K562 (cell line): ENCODE measurements around the gene MYH9. TPM values are rescaled to one million over a fixed set of nuclear protein-coding genes. Genes with fewer than 3 reads are reported as not detected.

Experiments
- ATAC-seq: fragments of 200-7000 bp; cut with Tn5 transposase; 3 replicates; pipeline ENCODE4 v1.9.1; 2020; ENCODE audit warnings: moderate library complexity
- BruUV-seq: library from RNA; stranded (reverse); fragments of 400-500 nt; replicated peaks from 2 replicates; lab custom pipeline; 2021; lab: Mats Ljungman, UMichigan
- CTCF ChIA-PET: fragments of 300-600 bp; formaldehyde crosslinking; extraction: SDS; loops from one replicate; lab custom pipeline; 2021; ENCODE audit warnings: low intra/inter-chr PET ratio; lab: Yijun Ruan, JAX
- POLR2A ChIA-PET: fragments of 300-600, 350-650 bp; sonication (Branson Sonifier 250); formaldehyde crosslinking; extraction: SDS; loops from one replicate; lab custom pipeline; 2021; ENCODE audit warnings: antibody characterized with exemption, inconsistent platforms; lab: Yijun Ruan, JAX
- DNase-seq, 4 experiments: peaks; one replicate each; pipeline versions ENCODE4 v3.0.0 to v3.0.0-alpha.2; 2011 to 2018; ENCODE audit warnings: low spot score in 3 of 4, mixed read lengths in 3 of 4; ENCODE audit errors: extremely low read depth in 1 of 4
- FAIRE-seq: peaks from 2 replicates; lab custom pipeline; 2011; peaks lifted over from hg19 to GRCh38; lab: Jason Lieb, UNC
- H2AFZ ChIP-seq: 2 replicates; pipeline ENCODE4 v1.6.0; 2011; ENCODE audit warnings: low read depth, low read length, control low read depth, inconsistent platforms
- H3K27ac ChIP-seq: fragments of 200-600 bp; 3 replicates; pipeline ENCODE4 v1.8.0; 2011; ENCODE audit warnings: low read depth, mild to moderate bottlenecking, control low read depth, inconsistent platforms, low read length, moderate library complexity, mixed read lengths; ENCODE audit errors: extremely low read depth
- H3K27me3 ChIP-seq, 2 experiments: fragments of 300-600 bp in 1 of 2; 2 replicates in 1 of 2; 3 replicates in 1 of 2; pipeline versions ENCODE4 v1.6.0 to v1.8.0; 2011; ENCODE audit warnings: inconsistent platforms in 2 of 2, low read length in 2 of 2, mild to moderate bottlenecking in 1 of 2, mixed read lengths in 1 of 2, moderate library complexity in 1 of 2; ENCODE audit not compliant: control insufficient read depth in 2 of 2, insufficient read depth in 2 of 2
- H3K36me3 ChIP-seq: fragments of 300-600 bp; 3 replicates; pipeline ENCODE4 v1.8.0; 2011; ENCODE audit warnings: mild to moderate bottlenecking, low read length, inconsistent platforms; ENCODE audit not compliant: control insufficient read depth, insufficient read depth
- H3K4me1 ChIP-seq, 2 experiments: fragments of 200-600 bp in 1 of 2; replicated peaks in 1 of 2; 2 replicates in 1 of 2; 3 replicates in 1 of 2; pipeline versions ENCODE4 v1.5.1 to v1.8.0; 2011; ENCODE audit warnings: inconsistent platforms in 2 of 2, low read length in 2 of 2, mild to moderate bottlenecking in 1 of 2, mixed read lengths in 1 of 2, moderate library complexity in 1 of 2; ENCODE audit not compliant: control insufficient read depth in 2 of 2, insufficient read depth in 2 of 2
- H3K4me2 ChIP-seq: 2 replicates; pipeline ENCODE4 v1.6.1; 2011; ENCODE audit warnings: low read length, control low read depth, inconsistent platforms, mixed read lengths; ENCODE audit not compliant: insufficient read depth
- H3K4me3 ChIP-seq: fragments of 200-600 bp; sonication (generic), shearing (Covaris generic); 2 replicates; pipeline ENCODE4 v1.5.1; 2016; ENCODE audit warnings: control low read depth, inconsistent platforms
- H3K79me2 ChIP-seq: fragments of 200-600 bp; 3 replicates; pipeline ENCODE4 v1.8.0; 2011; ENCODE audit warnings: low read length, inconsistent platforms; ENCODE audit not compliant: control insufficient read depth, insufficient read depth
- H3K9ac ChIP-seq, 2 experiments: 2 replicates each; pipeline versions ENCODE4 v1.6.0 to v1.6.1; 2011; ENCODE audit warnings: low read depth in 2 of 2, low read length in 2 of 2, control low read depth in 1 of 2, inconsistent platforms in 1 of 2, mild to moderate bottlenecking in 1 of 2, mixed read lengths in 1 of 2; ENCODE audit not compliant: insufficient read depth in 1 of 2
- H3K9me1 ChIP-seq: one replicate; pipeline ENCODE4 v1.6.0; 2011; ENCODE audit warnings: inconsistent platforms, mild to moderate bottlenecking, low read length, moderate library complexity; ENCODE audit not compliant: control insufficient read depth, insufficient read depth
- H3K9me3 ChIP-seq: replicated peaks from 2 replicates; pipeline ENCODE4 v1.5.1; 2011; ENCODE audit warnings: low read depth, low read length, inconsistent platforms; ENCODE audit not compliant: control insufficient read depth, insufficient read depth
- H4K20me1 ChIP-seq: replicated peaks from 2 replicates; pipeline ENCODE4 v1.6.1; 2011; ENCODE audit warnings: low read length, inconsistent platforms, mixed read lengths; ENCODE audit not compliant: control insufficient read depth, insufficient read depth
- CBFA2T3 ChIP-seq: fragments of 450-650 bp; IDR thresholded peaks from 2 replicates; pipeline ENCODE4 v1.6.1; 2017
- HMG20A ChIP-seq: fragments of 450-650 bp; formaldehyde crosslinking; conservative IDR thresholded peaks from 2 replicates; pipeline ENCODE4 v1.4.0; 2020; ENCODE audit warnings: mild to moderate bottlenecking, mixed read lengths
- KAT2B ChIP-seq: IDR thresholded peaks from one replicate; pipeline ENCODE4 v1.6.1; 2012; ENCODE audit warnings: low read depth, mild to moderate bottlenecking, control low read depth, inconsistent platforms, low read length, moderate library complexity
- NUFIP1 ChIP-seq: fragments of 450-650 bp; IDR thresholded peaks from 2 replicates; pipeline ENCODE4 v1.6.1; 2018; ENCODE audit not compliant: partially characterized antibody
- PHB2 ChIP-seq: fragments of 450-650 bp; IDR thresholded peaks from 2 replicates; pipeline ENCODE4 v1.6.1; 2017; ENCODE audit warnings: low read depth
- RHOXF2B ChIP-seq: fragments of 250-450 bp; sonication (Bioruptor Pico); conservative IDR thresholded peaks from 2 replicates; pipeline ENCODE4 v1.5.1; 2021
- STAT6 ChIP-seq: sonication (generic); formaldehyde crosslinking; IDR thresholded peaks from 2 replicates; pipeline ENCODE4 v1.8.1; 2023; ENCODE audit warnings: mild to moderate bottlenecking, missing genetic modification reagents
- ZNF282 ChIP-seq: sonication (generic); formaldehyde crosslinking; IDR thresholded peaks from 2 replicates; pipeline ENCODE4 v1.8.1; 2023; ENCODE audit warnings: missing genetic modification reagents
- ZNF717 ChIP-seq: fragments of 250-450 bp; sonication (Bioruptor Pico); IDR thresholded peaks from 2 replicates; pipeline ENCODE4 v1.5.0; 2021
- ZSCAN29 ChIP-seq: fragments of 450-650 bp; IDR thresholded peaks from 2 replicates; pipeline ENCODE4 v1.6.1; 2017
- WGBS: fragments of 100-300 bp; shearing (Covaris generic); methylation state at CpG from one replicate; pipeline ENCODE4 v1.1.6; 2016; ENCODE audit warnings: low coverage, mixed read lengths; ENCODE audit not compliant: insufficient coverage; ENCODE audit errors: missing lambda C conversion rate; 5-methylcytosine and 5-hydroxymethylcytosine counted together
- in situ Hi-C: fragments of 300-500 bp; cut with MboI; formaldehyde crosslinking; loops from 4 replicates; pipeline ENCODE4 v1.15.0; 2018; ENCODE audit warnings: inconsistent platforms, mixed read lengths
- intact Hi-C: fragments of 100-400 bp; cut with micrococcal nuclease; formaldehyde crosslinking; loops from 2 replicates; pipeline ENCODE4 v1.14.2; 2022
- polyA plus RNA-seq, 8 experiments: library from polyadenylated mRNA; depleted of rRNA in 4 of 8; stranded (reverse) in 5 of 8; unstranded in 3 of 8; fragments of >200 nt; fragmentation: Nextera tagmentation in 2 of 8; fragmentation: Illumina TruSeq in 1 of 8; extraction: Ambion mirVana in 2 of 8; extraction: Trizol in 1 of 8; gene quantifications; 2 replicates each; pipeline versions ENCODE4 v1.2.1 to v1.2.3, GENCODE V29; 2011 to 2014; ENCODE audit warnings: inconsistent platforms in 1 of 8, missing spikeins in 1 of 8
- total RNA-seq, 7 experiments: library from RNA; depleted of rRNA in 6 of 7; stranded (reverse); fragments of >200 nt in 6 of 7; fragmentation: Illumina TruSeq in 2 of 7; extraction: Trizol in 2 of 7; gene quantifications; 2 replicates each; pipeline versions ENCODE4 v1.2.1 to v1.2.3, GENCODE V29; 2011 to 2021; ENCODE audit warnings: low replicate concordance in 1 of 7
- TF ChIP-seq, protein P1 (sequence below): fragments of 250-450 bp; sonication (Bioruptor Pico); IDR thresholded peaks from 2 replicates; pipeline ENCODE4 v1.5.0; 2020; ENCODE audit warnings: mild to moderate bottlenecking, borderline replicate concordance
- TF ChIP-seq, protein P2 (sequence below): fragments of 450-650 bp; formaldehyde crosslinking; IDR thresholded peaks from 2 replicates; pipeline ENCODE4 v1.4.0; 2022; ENCODE audit warnings: missing genetic modification characterization
- TF ChIP-seq, protein P3 (sequence below): IDR thresholded peaks from 2 replicates; pipeline ENCODE4 v1.6.1; 2011; ENCODE audit warnings: borderline replicate concordance, low read depth, mild to moderate bottlenecking, moderate library complexity, low read length; ENCODE audit not compliant: insufficient read depth, poor library complexity, severe bottlenecking

MYH9 gene
- total and polyA plus RNA-seq, 9 of the 15 experiments (the other 6 are each of a cell fraction or from before 2014, with no cell fraction given) = 0.71 to 111 (median 24.6) TPM

DNA sequence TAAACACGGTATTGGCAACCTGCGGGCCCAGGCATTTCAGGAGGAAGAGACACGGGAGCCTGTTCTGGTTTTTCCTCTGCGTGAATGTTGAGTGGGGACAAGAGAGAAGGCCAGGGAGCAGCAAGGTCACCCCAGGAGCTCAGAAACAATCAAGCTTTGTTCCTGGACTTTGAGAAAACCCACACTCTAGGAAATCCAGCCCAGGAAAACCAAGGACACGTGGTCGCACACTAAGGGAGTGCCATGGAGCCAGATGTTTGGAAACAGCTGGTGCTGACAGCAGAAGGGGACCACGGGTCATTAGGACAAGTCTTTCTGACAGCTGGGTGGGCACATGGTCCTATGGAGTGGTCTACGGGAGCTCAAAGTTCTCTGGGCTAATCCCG is 44.1 kb downstream of the MYH9 start (continued):
- TF ChIP-seq, protein P1, sequence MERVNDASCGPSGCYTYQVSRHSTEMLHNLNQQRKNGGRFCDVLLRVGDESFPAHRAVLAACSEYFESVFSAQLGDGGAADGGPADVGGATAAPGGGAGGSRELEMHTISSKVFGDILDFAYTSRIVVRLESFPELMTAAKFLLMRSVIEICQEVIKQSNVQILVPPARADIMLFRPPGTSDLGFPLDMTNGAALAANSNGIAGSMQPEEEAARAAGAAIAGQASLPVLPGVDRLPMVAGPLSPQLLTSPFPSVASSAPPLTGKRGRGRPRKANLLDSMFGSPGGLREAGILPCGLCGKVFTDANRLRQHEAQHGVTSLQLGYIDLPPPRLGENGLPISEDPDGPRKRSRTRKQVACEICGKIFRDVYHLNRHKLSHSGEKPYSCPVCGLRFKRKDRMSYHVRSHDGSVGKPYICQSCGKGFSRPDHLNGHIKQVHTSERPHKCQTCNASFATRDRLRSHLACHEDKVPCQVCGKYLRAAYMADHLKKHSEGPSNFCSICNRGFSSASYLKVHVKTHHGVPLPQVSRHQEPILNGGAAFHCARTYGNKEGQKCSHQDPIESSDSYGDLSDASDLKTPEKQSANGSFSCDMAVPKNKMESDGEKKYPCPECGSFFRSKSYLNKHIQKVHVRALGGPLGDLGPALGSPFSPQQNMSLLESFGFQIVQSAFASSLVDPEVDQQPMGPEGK (CRISPR knock-in tag) = no peak

DNA sequence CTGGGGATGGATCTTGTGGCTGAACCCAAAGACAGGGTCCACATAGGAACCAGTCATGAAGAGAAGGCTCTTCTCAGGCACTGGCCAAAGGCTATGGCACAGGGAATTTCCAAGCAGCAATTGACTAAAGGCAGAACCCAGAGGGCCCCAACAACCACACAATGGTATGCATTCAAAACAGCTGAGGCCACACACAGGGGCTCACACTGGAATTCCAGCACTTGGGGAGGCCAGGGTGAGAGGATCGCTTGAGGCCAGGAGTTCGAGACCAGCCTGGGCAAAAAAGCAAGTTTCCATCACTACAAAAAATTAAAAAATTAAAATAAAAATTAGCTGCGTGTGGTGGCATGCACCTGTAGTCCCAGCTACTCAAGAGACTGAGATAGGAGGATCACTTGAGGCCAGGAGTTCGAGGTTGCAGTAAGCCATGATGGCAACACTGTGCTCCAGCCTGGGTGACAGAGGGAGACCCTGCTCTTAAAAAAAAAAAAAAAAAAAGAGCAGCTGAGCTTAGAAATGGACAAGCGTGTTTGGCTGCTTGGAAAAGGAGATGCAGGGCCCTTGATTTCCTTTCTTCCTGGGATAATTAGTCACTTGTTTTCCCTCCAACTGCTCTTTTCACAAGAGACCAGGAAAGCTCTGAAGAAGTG is 44.6 kb downstream of the MYH9 start:
- ChIA-PET CTCF (no interaction called here), POLR2A (interaction anchor here (0.5 to 0.9 kb wide), 3 partner anchors 9 to 678 kb away, joined by 3 to 4 read pairs (median 3); no protein-coding TSS in a partner anchor)
- no peak overlapping the region for H3K4me3 ChIP-seq
- no peaks in the 10 kb centered on the region for H3K9me3 ChIP-seq
- peaks cover 6% of the 10 kb centered on the region; the same call in 2 of the 3 replicates for H3K79me2 ChIP-seq
- DNase-seq (no peak), FAIRE-seq (no peak), ATAC-seq (no peak)
- no peaks in the 10 kb centered on the region for H3K9me1 ChIP-seq
- 97% methylated on average over 4 of the region's 5 CpGs for WGBS
- no peak overlapping the region for H3K9ac ChIP-seq
- intact Hi-C loops = no loop called here
- peaks cover 63% of the 10 kb centered on the region for H3K36me3 ChIP-seq
- no TSS peak for BruUV-seq
- no peak overlapping the region for H2AFZ ChIP-seq
- H3K27me3 ChIP-seq = no peaks in the 10 kb centered on the region
- no peak overlapping the region for H3K4me2 ChIP-seq
- in situ Hi-C loops = no loop called here
- no peak overlapping the region for H3K27ac ChIP-seq
- peaks cover 0 to 5% of the 10 kb centered on the region in 2 experiments; a peak in 2 of 5 replicates for H3K4me1 ChIP-seq
- H4K20me1 ChIP-seq = no peaks in the 10 kb centered on the region
- TF ChIP-seq ZNF282 (no peak), KAT2B (no peak), STAT6 (no peak), ZNF717 (CRISPR knock-in tag) (no peak), PHB2 (no peak), NUFIP1 (no peak), HMG20A (CRISPR knock-in tag) (no peak), RHOXF2B (CRISPR knock-in tag) (no peak), CBFA2T3 (no peak), ZSCAN29 (no peak)
- TF ChIP-seq, protein P2, sequence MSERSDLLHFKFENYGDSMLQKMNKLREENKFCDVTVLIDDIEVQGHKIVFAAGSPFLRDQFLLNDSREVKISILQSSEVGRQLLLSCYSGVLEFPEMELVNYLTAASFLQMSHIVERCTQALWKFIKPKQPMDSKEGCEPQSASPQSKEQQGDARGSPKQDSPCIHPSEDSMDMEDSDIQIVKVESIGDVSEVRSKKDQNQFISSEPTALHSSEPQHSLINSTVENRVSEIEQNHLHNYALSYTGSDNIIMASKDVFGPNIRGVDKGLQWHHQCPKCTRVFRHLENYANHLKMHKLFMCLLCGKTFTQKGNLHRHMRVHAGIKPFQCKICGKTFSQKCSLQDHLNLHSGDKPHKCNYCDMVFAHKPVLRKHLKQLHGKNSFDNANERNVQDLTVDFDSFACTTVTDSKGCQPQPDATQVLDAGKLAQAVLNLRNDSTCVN (CRISPR knock-in tag) = no peak
- TF ChIP-seq, protein P3, sequence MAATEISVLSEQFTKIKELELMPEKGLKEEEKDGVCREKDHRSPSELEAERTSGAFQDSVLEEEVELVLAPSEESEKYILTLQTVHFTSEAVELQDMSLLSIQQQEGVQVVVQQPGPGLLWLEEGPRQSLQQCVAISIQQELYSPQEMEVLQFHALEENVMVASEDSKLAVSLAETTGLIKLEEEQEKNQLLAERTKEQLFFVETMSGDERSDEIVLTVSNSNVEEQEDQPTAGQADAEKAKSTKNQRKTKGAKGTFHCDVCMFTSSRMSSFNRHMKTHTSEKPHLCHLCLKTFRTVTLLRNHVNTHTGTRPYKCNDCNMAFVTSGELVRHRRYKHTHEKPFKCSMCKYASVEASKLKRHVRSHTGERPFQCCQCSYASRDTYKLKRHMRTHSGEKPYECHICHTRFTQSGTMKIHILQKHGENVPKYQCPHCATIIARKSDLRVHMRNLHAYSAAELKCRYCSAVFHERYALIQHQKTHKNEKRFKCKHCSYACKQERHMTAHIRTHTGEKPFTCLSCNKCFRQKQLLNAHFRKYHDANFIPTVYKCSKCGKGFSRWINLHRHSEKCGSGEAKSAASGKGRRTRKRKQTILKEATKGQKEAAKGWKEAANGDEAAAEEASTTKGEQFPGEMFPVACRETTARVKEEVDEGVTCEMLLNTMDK = no peak
